Suprapubic skin (tissue), 4 donors: ENCODE results near the gene GASK1A. TPM values are rescaled to one million over a fixed set of nuclear protein-coding genes. Genes with fewer than 3 reads are reported as not detected.

Experiments used
- DNase-seq, 2 donors: peaks; one replicate each; pipeline ENCODE4 v3.0.0-alpha.2; 2019; ENCODE audit warnings: low spot score in 2 of 2
- H3K27ac ChIP-seq: fragments of 200-600 bp; sonication (generic); one replicate; pipeline ENCODE4 v1.5.1; 2019
- H3K27me3 ChIP-seq: fragments of 200-600 bp; sonication (generic); one replicate; pipeline ENCODE4 v1.5.1; 2019
- H3K36me3 ChIP-seq: fragments of 200-600 bp; sonication (generic); one replicate; pipeline ENCODE4 v1.5.1; 2019
- H3K4me1 ChIP-seq: fragments of 200-600 bp; sonication (generic); one replicate; pipeline ENCODE4 v1.5.1; 2019
- H3K4me3 ChIP-seq: fragments of 200-600 bp; sonication (generic); one replicate; pipeline ENCODE4 v1.5.1; 2019; ENCODE audit warnings: mild to moderate bottlenecking
- H3K9me3 ChIP-seq: fragments of 200-600 bp; sonication (generic); one replicate; pipeline ENCODE4 v1.5.1; 2019
- EP300 ChIP-seq: sonication (generic); formaldehyde crosslinking; IDR thresholded peaks from one replicate; pipeline ENCODE4 v1.6.1; 2017; ENCODE audit warnings: antibody characterized with exemption
- POLR2A ChIP-seq, 2 donors: fragments of 450-650 bp; IDR thresholded peaks; one replicate each; pipeline ENCODE4 v1.6.1; 2017; ENCODE audit warnings: antibody characterized with exemption in 2 of 2, mild to moderate bottlenecking in 2 of 2, moderate library complexity in 2 of 2
- POLR2AphosphoS5 ChIP-seq, 3 donors: sonication (generic); formaldehyde crosslinking; IDR thresholded peaks; one replicate each; pipeline ENCODE4 v1.6.1; 2017; ENCODE audit warnings: antibody characterized with exemption in 3 of 3
- WGBS: methylation state at CpG from one replicate; pipeline ENCODE4 v1.1.5; 2018; 5-methylcytosine and 5-hydroxymethylcytosine counted together
- total RNA-seq, 4 donors: library from RNA; depleted of rRNA; stranded (reverse); fragments of >200 nt; gene quantifications; one replicate each; pipeline ENCODE4 v1.1.0, GENCODE V29; 2016
- TF ChIP-seq, protein P1 (sequence below), 2 donors: fragments of 200-600 bp in 1 of 2; fragments of 450-650 bp in 1 of 2; sonication (generic) in 1 of 2; IDR thresholded peaks; one replicate each; pipeline ENCODE4 v1.5.1; 2016 to 2019; ENCODE audit warnings: antibody characterized with exemption in 2 of 2, mild to moderate bottlenecking in 1 of 2, moderate library complexity in 1 of 2

Gene GASK1A
- total RNA-seq, 4 donors from 2014 or later, result 1.5 to 8.2 (median 3.2) TPM

DNA sequence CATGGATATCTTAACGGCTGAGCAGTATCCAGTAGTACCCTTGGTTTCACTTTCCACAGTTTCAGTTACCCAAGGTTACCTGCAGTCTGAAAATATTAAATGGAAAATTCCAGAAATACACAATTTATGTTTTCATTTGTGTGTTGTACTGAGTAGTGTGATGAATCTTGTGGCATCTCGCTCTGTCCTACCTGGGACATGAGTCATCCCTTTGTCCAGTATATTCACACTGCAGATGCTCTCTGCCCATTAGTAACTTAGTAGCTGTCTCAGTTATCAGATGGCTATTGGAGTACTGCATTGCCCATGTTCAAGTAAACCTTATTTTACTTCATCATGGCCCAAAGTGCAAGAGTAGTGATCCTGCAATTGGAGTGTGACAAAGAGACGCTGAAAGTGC, 26.1 kb downstream of the GASK1A start:
- 93% methylated on average over 3 of the region's 3 CpGs for WGBS
- no peaks in the 10 kb centered on the region for H3K9me3 ChIP-seq
- DNase-seq, result no peak
- no peak overlapping the region for H3K4me3 ChIP-seq
- peaks cover 25% of the 10 kb centered on the region for H3K4me1 ChIP-seq
- H3K27ac ChIP-seq, result no peak overlapping the region
- H3K36me3 ChIP-seq, result no peaks in the 10 kb centered on the region
- H3K27me3 ChIP-seq, result no peaks in the 10 kb centered on the region
- TF ChIP-seq EP300 (no peak), POLR2AphosphoS5 (IDR thresholded peaks at IDR 0.05) (no peak), POLR2A (IDR thresholded peaks at IDR 0.05) (no peak)
- TF ChIP-seq, protein P1, sequence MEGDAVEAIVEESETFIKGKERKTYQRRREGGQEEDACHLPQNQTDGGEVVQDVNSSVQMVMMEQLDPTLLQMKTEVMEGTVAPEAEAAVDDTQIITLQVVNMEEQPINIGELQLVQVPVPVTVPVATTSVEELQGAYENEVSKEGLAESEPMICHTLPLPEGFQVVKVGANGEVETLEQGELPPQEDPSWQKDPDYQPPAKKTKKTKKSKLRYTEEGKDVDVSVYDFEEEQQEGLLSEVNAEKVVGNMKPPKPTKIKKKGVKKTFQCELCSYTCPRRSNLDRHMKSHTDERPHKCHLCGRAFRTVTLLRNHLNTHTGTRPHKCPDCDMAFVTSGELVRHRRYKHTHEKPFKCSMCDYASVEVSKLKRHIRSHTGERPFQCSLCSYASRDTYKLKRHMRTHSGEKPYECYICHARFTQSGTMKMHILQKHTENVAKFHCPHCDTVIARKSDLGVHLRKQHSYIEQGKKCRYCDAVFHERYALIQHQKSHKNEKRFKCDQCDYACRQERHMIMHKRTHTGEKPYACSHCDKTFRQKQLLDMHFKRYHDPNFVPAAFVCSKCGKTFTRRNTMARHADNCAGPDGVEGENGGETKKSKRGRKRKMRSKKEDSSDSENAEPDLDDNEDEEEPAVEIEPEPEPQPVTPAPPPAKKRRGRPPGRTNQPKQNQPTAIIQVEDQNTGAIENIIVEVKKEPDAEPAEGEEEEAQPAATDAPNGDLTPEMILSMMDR (IDR thresholded peaks at IDR 0.05), result no peak

DNA sequence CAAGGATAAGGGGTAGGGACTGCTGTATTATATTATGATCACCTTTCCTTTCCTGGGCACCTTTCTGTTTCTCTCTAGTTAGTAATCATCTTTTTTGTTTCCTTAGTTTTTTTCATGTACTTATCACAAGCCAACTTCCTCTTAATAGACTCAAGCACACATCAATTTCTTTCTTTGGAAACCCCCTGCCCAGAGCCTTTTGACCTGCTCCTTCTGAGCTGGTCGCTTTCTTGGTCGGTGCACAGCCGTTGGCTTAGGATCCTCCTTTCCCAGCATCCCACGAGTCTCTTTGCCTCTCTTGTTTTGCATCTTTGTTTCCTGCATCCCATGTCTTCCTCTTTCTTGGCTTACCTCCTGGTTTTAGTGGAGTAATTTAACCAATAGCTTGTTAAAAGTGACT, 26.9 kb downstream of the GASK1A start:
- TF ChIP-seq EP300 (no peak), POLR2AphosphoS5 (IDR thresholded peaks at IDR 0.05) (no peak), POLR2A (IDR thresholded peaks at IDR 0.05) (no peak)
- TF ChIP-seq, protein P1 (IDR thresholded peaks at IDR 0.05), result no peak
- Histone ChIP-seq H3K9me3 (no peaks in the 10 kb centered on the region), H3K27ac (no peak overlapping the region), H3K4me3 (no peak overlapping the region), H3K36me3 (no peaks in the 10 kb centered on the region), H3K4me1 (peaks cover 18% of the 10 kb centered on the region), H3K27me3 (no peaks in the 10 kb centered on the region)
- no peak for DNase-seq
- 68% methylated on average over 4 of the region's 4 CpGs for WGBS

DNA sequence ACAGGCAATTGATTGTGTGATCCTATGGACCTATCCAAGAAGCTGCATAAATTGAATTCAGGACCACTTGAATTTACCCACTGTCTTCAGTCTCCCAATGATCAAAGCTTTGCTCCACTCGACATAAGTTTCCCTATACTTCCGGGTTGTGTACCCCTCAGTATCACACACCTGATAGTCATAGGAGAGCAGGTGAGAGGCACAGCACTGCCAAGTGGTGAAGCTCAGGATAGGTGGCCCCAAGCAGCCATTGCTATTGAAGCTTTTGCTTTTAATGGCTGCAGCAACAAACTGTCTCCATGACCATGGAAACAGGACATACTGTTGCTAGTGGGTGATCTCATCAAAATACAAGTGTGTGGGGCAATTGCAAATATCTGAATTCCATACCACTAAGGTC, 27.7 kb downstream of the GASK1A start:
- Histone ChIP-seq H3K9me3 (no peaks in the 10 kb centered on the region), H3K27me3 (no peaks in the 10 kb centered on the region), H3K4me3 (no peak overlapping the region), H3K27ac (no peak overlapping the region), H3K36me3 (no peaks in the 10 kb centered on the region), H3K4me1 (peaks cover 13% of the 10 kb centered on the region)
- DNase-seq, result no peak
- 90% methylated on average over 2 of the region's 2 CpGs for WGBS
- no peak for TF ChIP-seq POLR2AphosphoS5 (IDR thresholded peaks at IDR 0.05)
- TF ChIP-seq POLR2A (IDR thresholded peaks at IDR 0.05), result no peak
- TF ChIP-seq EP300, result no peak
- TF ChIP-seq, protein P1 (IDR thresholded peaks at IDR 0.05), result no peak

DNA sequence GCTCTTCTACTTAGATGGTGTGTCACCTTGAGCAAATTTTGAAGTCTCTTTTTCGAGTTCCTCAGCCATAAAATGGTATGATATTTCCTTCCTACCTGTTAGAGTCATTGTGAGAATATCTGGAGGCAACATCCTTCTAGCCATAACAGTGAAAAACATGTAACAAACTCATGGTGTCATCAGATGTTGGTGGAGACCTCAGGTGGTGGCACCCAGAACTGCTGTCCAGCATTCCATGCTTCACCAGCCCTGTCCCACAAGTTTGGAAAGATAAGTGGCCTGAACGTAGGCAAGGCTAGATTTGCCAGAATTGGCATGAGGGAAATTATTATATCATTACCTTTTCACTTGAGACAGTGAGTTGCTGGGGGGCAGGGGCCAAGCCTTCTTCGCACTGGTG, 30.4 kb downstream of the GASK1A start:
- TF ChIP-seq EP300 (no peak), POLR2A (IDR thresholded peaks at IDR 0.05) (no peak), POLR2AphosphoS5 (IDR thresholded peaks at IDR 0.05) (no peak)
- TF ChIP-seq, protein P1 (IDR thresholded peaks at IDR 0.05), result no peak
- H3K27ac ChIP-seq, result no peak overlapping the region
- peaks cover 2% of the 10 kb centered on the region for H3K4me1 ChIP-seq
- no peaks in the 10 kb centered on the region for H3K27me3 ChIP-seq
- H3K36me3 ChIP-seq, result no peaks in the 10 kb centered on the region
- WGBS, result 83% methylated on average over 3 of the region's 3 CpGs
- no peak for DNase-seq
- H3K4me3 ChIP-seq, result no peak overlapping the region
- no peaks in the 10 kb centered on the region for H3K9me3 ChIP-seq

DNA sequence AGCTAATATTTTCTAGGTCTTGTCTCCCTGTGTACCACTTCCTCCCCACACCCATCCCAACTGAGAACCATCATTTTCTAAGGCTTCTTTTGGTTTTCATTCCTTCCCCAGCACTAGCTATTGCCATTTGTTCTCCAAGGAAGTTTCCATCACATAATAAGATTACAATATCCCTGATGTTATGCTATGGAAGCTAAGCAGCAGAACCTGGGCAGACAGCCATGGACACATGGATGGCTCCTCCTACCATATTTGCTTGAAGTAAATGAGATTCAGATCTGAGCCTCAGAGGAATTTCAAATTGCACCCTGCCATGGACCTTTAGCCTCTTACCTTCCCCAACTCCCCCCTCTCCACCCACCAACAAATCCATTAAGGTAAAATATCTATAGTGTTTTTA, 31.5 kb downstream of the GASK1A start:
- Histone ChIP-seq H3K27ac (no peak overlapping the region), H3K9me3 (no peaks in the 10 kb centered on the region), H3K4me1 (no peaks in the 10 kb centered on the region), H3K4me3 (no peak overlapping the region), H3K27me3 (no peaks in the 10 kb centered on the region), H3K36me3 (no peaks in the 10 kb centered on the region)
- DNase-seq, result no peak
- TF ChIP-seq EP300, result no peak
- TF ChIP-seq POLR2AphosphoS5 (IDR thresholded peaks at IDR 0.05), result no peak
- TF ChIP-seq POLR2A (IDR thresholded peaks at IDR 0.05), result no peak
- TF ChIP-seq, protein P1 (IDR thresholded peaks at IDR 0.05), result no peak
